Astrocyte of the cerebellum (primary cell): ENCODE measurements around the gene RELN.

Experiments
- DNase-seq: peaks from one replicate; pipeline ENCODE4 v3.0.0-alpha.2; 2011; ENCODE audit warnings: low read depth
- H3K4me3 ChIP-seq: 2 replicates; pipeline ENCODE4 v1.5.1; 2011; ENCODE audit warnings: mild to moderate bottlenecking, low read depth, low read length, moderate library complexity
- in situ Hi-C: cut with HindIII; loops from 2 replicates; pipeline ENCODE4 v1.10.0; 2017; ENCODE audit warnings: low sequenced_read_pairs
- TF ChIP-seq, protein P1 (sequence below): IDR thresholded peaks from 2 replicates; pipeline ENCODE4 v1.5.1; 2012; ENCODE audit warnings: low read length, low read depth, moderate library complexity, mild to moderate bottlenecking; ENCODE audit errors: missing control alignments

The RELN gene

DNA sequence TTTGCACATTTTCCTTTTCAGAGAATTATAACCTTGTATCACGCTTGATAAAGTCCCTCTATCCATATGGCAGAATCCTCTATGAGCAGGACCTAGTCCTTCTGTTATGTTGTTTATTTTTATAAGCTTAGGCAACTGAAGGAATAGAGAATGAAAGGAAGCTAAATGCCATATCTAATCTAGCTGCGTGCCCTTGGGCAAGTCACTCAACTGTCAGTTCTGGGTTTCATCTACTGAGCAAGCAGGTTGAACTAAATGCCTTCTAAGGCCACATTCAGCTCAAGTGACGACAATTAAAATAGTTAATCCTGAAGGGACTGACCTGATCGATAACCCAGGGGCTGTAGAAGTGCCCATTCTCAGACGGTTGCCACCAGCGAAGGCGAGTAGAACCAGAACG lies 449.6 kb downstream of the RELN start:
- in situ Hi-C loops = no loop called here
- H3K4me3 ChIP-seq = no peak overlapping the region
- DNase-seq = no peak
- TF ChIP-seq, protein P1, sequence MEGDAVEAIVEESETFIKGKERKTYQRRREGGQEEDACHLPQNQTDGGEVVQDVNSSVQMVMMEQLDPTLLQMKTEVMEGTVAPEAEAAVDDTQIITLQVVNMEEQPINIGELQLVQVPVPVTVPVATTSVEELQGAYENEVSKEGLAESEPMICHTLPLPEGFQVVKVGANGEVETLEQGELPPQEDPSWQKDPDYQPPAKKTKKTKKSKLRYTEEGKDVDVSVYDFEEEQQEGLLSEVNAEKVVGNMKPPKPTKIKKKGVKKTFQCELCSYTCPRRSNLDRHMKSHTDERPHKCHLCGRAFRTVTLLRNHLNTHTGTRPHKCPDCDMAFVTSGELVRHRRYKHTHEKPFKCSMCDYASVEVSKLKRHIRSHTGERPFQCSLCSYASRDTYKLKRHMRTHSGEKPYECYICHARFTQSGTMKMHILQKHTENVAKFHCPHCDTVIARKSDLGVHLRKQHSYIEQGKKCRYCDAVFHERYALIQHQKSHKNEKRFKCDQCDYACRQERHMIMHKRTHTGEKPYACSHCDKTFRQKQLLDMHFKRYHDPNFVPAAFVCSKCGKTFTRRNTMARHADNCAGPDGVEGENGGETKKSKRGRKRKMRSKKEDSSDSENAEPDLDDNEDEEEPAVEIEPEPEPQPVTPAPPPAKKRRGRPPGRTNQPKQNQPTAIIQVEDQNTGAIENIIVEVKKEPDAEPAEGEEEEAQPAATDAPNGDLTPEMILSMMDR = no peak

DNA sequence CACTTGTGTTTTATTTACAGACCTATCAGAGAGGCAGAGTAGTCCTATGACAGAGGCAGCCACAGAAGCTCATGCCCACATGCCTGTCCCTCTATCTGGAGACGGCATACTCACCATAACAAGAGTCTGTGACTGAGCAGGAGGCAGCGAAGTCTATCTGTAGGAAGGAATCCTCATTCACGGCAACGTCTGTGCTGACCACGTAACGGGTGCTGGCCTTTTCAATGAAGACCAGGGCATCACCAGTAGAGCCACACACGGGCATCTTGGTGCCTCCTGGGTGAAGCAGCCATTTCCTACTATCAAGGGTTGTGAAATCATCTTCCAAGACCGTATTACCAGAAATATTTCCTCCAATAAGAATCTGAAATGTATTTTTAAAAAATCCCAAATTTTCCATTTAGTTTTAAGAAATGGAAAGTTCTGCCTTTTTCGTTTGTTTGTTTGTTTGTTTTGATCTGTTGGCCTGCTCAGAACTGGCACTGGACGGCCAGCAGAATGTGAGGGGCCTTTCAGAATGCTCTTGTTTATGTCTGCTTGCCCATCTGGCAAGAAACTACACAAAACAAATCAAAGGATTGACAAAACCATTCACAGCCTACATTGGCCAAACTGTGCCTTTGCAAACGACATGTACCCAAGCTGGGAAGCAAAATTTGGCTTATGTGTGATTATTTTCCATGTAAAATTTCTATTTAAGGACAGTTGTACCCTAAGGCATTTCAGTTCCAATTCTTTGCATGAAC lies 450.3 kb downstream of the RELN start:
- H3K4me3 ChIP-seq = no peak overlapping the region
- TF ChIP-seq, protein P1 = no peak
- no peak for DNase-seq
- in situ Hi-C loops = no loop called here

DNA sequence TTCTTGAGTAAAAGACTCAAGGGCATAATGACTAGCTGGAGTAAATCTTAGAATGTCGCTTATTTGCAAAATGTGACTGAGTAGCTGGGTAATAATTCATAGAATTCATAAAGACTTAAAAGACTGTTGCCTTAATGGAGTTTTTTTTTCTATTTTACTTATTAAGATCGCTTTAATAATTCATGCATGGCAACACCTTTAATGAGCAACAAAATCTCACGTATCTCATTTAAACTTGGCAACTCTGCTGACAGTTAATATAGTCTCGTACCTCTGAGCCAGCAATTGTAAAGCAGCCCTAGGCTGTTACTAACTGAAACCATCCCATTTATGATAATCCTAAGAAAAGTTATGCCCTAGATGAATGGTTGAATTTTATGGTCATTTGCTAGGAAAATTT lies 455.7 kb downstream of the RELN start:
- no peak for DNase-seq
- TF ChIP-seq, protein P1 = no peak
- in situ Hi-C loops = no loop called here
- no peak overlapping the region for H3K4me3 ChIP-seq

DNA sequence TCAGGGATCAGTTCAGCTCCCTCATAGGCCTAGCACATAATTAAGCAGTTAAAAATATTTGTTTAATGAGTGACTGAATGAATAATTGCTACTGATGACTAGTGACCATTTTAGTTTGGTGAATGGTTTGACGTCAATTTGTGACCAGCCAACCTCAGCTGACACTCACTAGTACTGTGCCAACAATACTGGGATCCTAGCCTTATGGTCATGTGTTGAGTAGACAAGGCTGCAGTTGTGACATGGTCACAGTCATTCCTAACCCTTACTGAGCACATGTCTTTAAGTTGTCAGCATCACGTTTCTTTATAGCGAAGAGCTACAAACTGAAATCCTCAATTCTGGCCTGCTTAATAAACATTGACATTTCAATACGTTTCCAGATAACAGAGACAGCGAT lies 456.5 kb downstream of the RELN start:
- no peak overlapping the region for H3K4me3 ChIP-seq
- DNase-seq = no peak
- TF ChIP-seq, protein P1 = no peak
- in situ Hi-C loops = no loop called here

DNA sequence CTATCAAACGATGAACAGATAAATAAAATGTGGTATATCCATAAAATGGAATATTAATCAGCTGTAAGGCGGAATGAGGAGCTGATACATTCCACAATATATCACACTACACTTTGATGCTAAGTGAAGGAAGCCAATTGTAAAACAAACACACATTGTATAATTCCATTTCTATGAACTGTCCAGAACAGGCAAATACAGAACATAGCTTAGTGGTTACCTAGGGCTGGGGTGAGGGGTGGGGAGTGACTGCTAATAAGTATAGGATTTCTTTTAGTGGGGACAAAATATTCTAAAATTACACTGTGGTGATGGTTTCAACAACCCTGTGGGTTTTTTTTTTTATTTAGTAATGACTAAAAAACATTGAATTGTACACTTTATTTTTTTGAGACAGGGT lies 461.3 kb downstream of the RELN start:
- no peak for DNase-seq
- in situ Hi-C loops = no loop called here
- no peak overlapping the region for H3K4me3 ChIP-seq
- TF ChIP-seq, protein P1 = no peak

DNA sequence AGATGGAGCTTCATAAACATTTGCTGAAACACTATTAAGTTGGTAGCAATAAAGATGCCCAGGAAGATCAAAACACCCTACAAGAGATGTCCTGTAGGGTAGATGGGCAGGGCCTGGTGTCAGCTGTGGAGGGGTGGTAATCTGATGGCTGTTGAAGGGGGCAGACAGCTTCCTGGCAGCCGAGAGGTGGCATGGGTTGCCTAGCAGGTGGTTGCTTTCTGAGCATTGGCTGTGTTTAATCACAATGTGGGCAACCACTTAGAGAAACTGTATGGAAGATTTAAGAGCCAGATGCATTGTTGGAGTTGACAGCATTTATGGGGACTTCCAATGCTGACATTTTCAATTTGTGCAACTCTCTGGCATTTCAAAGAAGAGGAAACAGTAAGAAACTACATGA lies 463.5 kb downstream of the RELN start:
- H3K4me3 ChIP-seq = no peak overlapping the region
- no peak for DNase-seq
- in situ Hi-C loops = no loop called here
- TF ChIP-seq, protein P1 = no peak
